AG20443 (cell line): ENCODE results near the gene GSTA2.
"Not testable (repeated sequence)": the region's sequence is repeated elsewhere in the genome, so short reads cannot be mapped to it uniquely, and the experiment has no call there.

ENCODE experiments used
- DNase-seq: peaks from one replicate; pipeline ENCODE4 v3.0.0; 2012; ENCODE audit warnings: low spot score, mixed read lengths

The GSTA2 gene

DNA sequence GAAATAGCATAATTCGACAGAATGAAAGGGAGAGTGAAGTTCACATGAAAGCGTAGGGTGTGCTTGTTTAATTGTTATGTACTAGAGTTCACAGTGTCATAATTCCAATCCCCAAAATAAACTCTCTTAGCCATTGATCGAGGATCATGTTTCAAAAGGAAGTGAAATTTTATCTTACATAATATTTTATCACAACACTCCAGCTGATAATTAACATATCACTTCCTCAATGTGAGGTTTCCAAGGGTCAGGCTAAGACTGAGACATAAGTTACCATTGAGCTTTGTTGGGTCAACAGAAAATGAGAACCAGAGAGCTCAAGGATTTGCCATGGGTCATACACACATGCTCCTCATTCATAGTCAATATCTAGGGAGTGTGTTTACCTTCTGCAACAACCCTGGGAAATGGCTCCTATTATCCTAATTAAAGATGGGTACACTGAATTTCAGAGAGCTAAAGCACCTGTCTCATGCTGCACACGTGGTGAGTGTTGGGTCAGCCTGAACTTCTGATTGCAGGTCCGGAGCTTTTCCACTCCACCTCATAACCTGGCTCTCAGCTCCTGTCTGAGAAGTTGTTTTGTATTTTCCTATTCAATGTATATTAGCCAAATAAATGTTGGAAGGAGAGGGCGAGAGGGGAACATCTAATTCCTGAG lies 3.0 kb downstream of the GSTA2 start:
- no peak for DNase-seq

DNA sequence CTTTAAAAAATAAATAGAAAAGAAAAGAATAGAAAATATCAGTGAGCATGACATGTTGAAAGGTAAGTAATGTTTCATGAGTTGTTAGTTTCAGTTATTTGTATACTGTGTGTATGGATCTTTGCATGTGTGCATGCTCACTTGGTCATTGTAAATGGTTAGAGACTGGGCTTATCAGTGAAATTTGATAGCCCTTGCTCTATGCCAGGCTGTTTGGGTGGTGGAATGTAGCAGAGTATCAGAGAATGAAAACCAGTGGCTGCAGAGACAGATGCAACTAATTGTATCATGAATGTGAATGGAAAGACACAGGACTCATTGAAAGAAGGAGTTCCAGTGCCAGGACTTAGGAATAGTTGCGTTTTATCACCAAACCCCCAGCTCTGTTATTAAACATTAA lies 4.2 kb downstream of the GSTA2 start:
- no peak for DNase-seq

DNA sequence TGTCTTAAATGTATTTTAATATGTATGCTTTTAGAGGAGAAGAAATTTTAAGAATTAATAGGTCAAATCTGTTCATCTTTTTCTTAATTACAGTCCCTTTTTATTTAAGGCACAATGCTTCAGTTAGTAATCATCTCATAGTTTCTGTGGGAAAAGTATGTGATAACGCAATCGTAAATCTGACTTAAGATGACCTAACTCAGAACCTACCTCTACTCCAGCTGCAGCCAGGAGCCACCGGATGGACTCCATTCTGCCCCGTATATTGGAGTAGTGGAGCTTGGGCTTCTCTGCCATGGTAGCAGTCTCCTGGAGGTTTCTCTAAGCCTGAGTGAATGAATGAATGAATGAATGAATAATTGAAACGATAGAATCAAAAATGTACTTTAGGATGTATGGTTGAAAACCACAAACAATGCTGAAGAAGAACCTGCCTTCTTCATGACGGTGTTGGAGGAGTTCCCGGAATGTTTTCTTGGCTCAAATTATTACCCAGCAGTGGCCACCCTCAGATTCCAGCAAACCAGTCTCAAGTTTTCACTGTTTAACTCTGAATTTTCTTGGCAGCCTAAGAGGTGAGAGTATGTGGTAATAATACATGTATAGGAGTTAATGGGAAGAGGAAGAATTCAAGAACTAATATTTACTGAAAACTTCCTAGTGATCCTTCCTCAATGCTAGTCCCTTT lies 5.5 kb downstream of the GSTA2 start:
- peak; percentile 43 for DNase-seq

- no peak for DNase-seq
Measured at GRCh38 chr6:52754443-52754842, 8.8 kb downstream of the GSTA2 start.

DNA sequence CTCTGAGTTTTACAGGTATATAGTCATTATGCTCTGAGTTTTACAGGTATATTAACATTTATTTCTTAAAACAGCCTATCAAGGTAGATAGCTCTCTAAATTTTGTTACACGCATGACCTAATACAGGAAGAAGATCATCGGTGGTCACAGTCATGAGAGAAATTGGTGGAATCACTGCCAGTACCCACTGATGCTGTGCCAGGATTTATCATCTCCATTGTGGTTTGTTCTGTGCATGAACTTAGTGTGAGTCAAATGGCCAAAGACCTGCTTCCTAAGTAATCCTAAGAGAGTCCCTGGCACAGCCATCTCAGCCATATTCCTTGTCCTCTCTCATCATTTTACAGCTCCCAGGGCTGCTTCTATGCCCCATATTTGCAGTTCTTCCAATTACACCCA lies 10.1 kb downstream of the GSTA2 start:
- DNase-seq, result not testable (repeated sequence)

- DNase-seq, result no peak
Measured at GRCh38 chr6:52752310-52752709, 11.0 kb downstream of the GSTA2 start.

GRCh38 chr6:52749556-52750152 lies 13.6 kb downstream of the GSTA2 start:
- no peak for DNase-seq

DNA sequence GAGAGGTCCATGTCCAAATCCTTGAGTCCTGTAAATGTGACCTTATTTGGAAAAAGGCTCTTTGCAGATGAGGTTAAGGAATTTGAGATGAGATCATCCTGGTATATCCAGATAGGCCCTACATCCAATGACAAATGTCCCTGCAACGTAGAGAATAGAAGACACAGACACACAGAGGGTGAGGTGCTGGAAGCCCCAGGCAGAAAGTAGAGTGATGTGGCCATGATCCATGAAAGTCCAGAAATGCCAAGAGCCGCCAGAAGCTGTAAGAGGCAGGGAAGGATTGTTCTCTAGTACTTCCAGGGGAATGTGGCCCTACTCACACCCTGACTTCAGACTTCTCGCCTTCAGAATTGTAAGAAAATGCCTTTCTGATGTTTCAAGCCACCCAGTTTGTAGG lies 16.0 kb downstream of the GSTA2 start:
- DNase-seq, result peak; percentile 32

GRCh38 chr6:52746213-52746612 lies 17.1 kb downstream of the GSTA2 start:
- DNase-seq, result no peak

DNA sequence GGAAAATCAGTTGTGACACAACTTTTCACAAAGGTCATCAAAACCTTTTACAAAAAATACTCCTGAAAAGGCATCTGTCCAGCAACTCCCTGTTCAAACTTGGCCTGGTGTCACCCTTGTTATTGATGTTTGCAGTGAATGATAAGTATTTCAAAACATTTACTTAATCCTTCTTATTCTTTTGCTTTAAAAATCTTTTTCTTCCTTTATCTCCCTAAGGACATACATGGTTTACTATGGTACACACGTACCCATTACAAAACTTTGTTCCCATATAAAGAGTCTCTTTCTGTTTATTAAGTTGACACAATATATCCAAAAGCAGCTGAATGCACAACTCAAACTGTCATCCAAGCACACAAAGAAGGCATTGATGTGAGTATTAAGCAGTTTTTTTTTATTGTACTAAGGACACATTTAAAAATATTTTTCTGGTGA lies 17.5 kb downstream of the GSTA2 start:
- no peak for DNase-seq

DNA sequence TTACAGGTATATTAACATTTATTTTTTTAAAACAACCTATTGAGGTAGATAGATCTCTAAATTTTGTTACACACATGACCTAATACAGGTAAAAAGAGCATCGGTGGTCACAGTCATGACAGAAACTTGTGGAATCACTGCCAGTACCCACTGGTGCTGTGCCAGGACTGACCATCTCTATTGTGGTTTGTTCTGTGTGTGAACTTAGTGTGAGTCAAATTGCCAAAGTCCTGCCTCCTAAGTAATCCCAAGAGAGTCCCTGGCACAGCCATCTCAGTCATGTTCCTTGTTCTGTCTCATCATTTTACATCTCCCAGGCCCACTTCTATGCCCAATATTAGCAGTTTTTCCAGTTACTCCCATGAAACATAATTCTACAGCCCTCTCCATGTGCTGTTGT lies 21.4 kb downstream of the GSTA2 start:
- DNase-seq, result no peak

DNA sequence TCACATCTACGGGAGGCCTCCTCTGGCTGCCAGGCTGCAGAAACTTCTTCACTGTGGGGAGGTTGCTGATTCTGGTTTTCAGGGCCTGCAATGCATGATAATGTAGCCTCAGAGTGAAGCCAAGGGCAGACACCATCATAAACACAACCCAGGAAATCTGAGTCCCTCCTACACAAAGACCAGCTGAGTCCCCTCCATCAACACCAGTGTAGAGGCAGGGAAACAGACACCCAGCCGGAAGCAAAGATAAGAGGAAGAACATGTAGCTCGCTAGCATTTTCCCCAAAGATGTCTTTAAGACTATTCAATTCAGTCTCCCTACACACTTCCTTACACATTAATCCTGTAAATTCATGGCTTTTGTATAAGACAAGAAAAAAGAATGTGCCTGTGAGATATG lies 23.6 kb downstream of the GSTA2 start:
- DNase-seq, result no peak

- DNase-seq, result no peak
Measured at GRCh38 chr6:52739134-52739533, 24.1 kb downstream of the GSTA2 start.

- DNase-seq, result no peak
Measured at GRCh38 chr6:52736145-52736544, 27.1 kb downstream of the GSTA2 start.

- no peak for DNase-seq
Measured at GRCh38 chr6:52735071-52735470, 28.2 kb downstream of the GSTA2 start.

DNA sequence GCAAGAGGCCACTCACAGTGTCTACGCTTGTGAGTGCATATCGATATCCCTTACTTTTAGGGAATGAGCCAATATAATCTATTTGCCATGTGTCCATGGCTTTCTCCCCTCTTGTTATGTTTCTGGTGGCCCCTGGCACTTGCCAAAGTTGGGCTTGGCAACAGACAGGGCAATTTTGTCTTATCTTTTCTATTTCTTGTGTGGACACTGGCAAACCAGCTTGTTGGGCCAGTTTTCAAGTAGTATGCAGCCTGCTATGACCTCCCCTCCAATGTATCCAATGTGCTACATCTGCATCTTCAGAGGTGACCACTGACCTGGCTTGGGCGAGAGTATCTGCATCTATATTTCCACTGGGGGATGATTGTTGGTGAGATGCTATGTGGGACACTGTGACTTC lies 29.2 kb downstream of the GSTA2 start:
- no peak for DNase-seq

- no peak for DNase-seq
Measured at GRCh38 chr6:52733172-52733571, 30.1 kb downstream of the GSTA2 start.

- DNase-seq, result no peak
Measured at GRCh38 chr6:52731719-52732118, 31.6 kb downstream of the GSTA2 start.

GRCh38 chr6:52729576-52729975 lies 33.7 kb downstream of the GSTA2 start:
- DNase-seq, result no peak

DNA sequence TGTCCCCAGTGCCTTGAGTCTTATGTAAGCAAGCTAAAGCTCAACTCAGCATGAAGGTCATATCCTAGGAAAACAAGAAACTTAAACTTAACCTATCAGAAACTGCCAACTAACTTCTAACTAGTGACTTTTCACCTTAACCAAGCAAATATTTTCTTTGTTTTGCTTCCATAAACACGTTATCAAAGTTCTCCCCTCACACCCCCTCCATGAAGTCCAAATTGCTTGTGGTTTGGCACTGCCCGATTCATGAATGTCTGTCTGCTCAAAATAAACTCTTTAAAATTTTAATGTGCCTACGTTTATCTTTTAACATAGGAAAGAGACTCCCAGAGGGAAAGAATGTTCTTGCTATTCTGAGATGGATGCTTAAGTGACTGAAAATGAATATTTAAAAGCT lies 34.9 kb downstream of the GSTA2 start:
- DNase-seq, result no peak

DNA sequence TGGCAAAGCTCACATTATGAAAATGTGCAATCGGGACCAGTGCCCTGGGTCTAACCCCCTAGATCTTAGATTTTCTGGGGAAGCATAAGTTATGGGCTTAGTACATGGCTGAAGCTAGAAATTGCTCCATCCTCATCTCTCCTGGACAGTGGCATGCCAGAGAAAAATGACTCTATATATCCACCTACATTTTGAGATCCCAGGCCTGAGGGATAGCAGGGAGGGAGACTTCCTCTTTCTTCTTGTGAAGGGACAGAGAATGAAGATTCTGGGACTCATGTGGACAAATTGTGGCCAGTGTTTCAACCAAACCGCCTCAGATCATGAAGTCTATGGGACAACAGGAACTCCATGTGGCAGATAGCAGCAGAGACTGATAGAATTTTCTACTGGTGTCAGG lies 35.4 kb downstream of the GSTA2 start:
- no peak for DNase-seq

DNA sequence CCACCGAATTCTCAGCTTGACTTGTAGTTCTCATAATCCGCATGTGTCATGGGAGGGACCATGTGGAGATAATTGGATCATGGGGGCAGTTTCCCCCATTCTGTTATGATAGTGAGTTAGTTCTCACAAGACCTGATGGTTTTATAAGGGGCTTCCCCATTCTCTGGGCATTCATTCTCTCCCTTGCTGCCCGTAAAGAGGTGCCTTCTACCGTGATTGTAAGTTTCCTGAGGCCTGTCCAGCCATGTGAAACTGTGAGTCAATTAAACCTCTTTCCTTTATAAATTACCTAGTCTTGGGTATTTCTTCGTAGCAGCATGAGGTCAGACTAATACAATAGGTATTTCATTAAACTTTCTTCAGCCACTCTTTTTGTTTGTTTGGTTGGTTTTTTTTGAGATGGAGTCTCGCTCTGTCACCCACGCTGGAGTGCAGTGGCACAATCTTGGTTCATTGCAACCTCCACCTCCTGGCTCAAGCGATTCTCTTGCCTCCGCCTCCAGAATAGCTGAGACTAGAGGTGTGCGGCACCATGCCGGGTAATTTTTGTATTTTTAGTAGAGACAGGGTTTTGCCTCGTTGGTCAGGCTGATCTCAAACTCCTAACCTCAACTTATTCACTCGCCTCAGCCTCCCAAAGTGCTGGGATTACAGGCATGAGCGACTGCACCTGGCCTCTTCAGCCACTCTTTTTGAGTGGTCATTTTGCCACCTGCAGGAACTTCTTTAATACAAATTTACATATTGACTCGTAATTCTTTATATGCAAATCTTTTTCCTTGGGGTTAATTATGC lies 36.3 kb downstream of the GSTA2 start:
- DNase-seq, result no peak

GRCh38 chr6:52726193-52726542 lies 37.1 kb downstream of the GSTA2 start:
- DNase-seq, result no peak
